ENCODE data around the gene ANK3. TPM values are rescaled to one million over a fixed set of nuclear protein-coding genes. Genes with fewer than 3 reads are reported as not detected.

ANK3 gene
- total and polyA plus RNA-seq, 2 experiments from 2014 or later, result 26.2 to 49.0 TPM

DNA sequence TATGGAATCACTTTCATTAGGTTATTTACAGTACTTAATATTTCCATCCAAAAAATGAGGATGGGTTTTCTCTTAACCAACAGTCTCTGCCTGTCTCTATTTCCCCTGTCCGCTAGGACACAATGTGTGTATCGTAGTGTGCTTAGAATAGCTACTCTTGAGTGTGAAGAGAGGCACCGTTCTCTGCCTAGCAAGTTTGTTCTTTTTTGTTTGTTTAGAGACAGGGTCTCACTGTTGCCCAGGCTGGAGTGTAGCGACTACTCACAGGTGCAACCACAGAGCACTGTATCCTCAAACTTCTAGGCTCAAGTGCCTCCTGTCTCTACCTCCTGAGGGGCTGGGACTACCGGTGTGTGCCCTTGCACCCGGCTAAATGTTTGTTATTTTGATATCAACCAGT is 121.9 kb downstream of the ANK3 start:
- 91% methylated on average over 6 of the region's 6 CpGs for WGBS (ENCODE audit: low lambda C conversion rate, missing lambda C conversion rate)
- no peaks in the 10 kb centered on the region for H3K9me3 ChIP-seq (ENCODE audit: low read depth)
- no peak for DNase-seq (ENCODE audit: low spot score)
- H3K4me1 ChIP-seq (ENCODE audit: insufficient read depth), result no peaks in the 10 kb centered on the region
- H3K9me2 ChIP-seq (replicated peaks; ENCODE audit: insufficient read depth), result no peaks in the 10 kb centered on the region
- H2AFZ ChIP-seq, result no peak overlapping the region
- no peak for TF ChIP-seq EZH2 (IDR thresholded peaks at IDR 0.05; ENCODE audit: borderline replicate concordance)
- TF ChIP-seq, protein P1, sequence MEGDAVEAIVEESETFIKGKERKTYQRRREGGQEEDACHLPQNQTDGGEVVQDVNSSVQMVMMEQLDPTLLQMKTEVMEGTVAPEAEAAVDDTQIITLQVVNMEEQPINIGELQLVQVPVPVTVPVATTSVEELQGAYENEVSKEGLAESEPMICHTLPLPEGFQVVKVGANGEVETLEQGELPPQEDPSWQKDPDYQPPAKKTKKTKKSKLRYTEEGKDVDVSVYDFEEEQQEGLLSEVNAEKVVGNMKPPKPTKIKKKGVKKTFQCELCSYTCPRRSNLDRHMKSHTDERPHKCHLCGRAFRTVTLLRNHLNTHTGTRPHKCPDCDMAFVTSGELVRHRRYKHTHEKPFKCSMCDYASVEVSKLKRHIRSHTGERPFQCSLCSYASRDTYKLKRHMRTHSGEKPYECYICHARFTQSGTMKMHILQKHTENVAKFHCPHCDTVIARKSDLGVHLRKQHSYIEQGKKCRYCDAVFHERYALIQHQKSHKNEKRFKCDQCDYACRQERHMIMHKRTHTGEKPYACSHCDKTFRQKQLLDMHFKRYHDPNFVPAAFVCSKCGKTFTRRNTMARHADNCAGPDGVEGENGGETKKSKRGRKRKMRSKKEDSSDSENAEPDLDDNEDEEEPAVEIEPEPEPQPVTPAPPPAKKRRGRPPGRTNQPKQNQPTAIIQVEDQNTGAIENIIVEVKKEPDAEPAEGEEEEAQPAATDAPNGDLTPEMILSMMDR (IDR thresholded peaks at IDR 0.05; ENCODE audit: poor library complexity), result no peak
- TF ChIP-seq EZH2phosphoT487 (IDR thresholded peaks at IDR 0.05; ENCODE audit: low read depth, severe bottlenecking, unreplicated experiment), result no peak
- no peaks in the 10 kb centered on the region for H3K79me2 ChIP-seq
- H3K4me2 ChIP-seq, result no peak overlapping the region
- no peaks in the 10 kb centered on the region for H3K36me3 ChIP-seq (replicated peaks; ENCODE audit: insufficient read depth, low read depth)
- no peaks in the 10 kb centered on the region for H3K27me3 ChIP-seq
- no peaks in the 10 kb centered on the region for H4K20me1 ChIP-seq (ENCODE audit: insufficient read depth, poor library complexity, severe bottlenecking)
- H3K27ac ChIP-seq, result no peak overlapping the region
- no peak overlapping the region for H3K4me3 ChIP-seq

DNA sequence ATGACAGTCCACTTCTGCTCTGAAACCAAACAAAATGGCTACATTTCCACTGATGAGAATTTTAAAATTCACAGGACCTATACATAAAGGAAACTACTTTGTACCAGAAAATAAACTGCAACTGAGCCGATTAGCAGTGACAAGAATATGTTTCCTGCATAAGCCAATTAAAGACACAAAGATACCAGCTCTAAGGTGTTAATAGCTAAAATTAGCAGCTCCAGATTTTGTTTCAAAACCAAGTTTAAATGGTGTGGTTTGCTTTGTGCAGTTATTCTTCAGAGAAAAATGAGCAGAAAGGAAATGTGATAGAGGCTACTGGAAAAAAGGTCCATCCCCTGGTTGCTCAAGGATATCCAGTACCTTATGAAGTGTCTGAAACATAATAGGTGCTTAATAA is 123.2 kb downstream of the ANK3 start:
- Histone ChIP-seq H3K27ac (no peak overlapping the region), H2AFZ (no peak overlapping the region), H4K20me1 (ENCODE audit: insufficient read depth, poor library complexity, severe bottlenecking) (no peaks in the 10 kb centered on the region), H3K4me3 (no peak overlapping the region), H3K4me2 (no peak overlapping the region), H3K27me3 (no peaks in the 10 kb centered on the region), H3K9me3 (ENCODE audit: low read depth) (no peaks in the 10 kb centered on the region), H3K36me3 (replicated peaks; ENCODE audit: insufficient read depth, low read depth) (no peaks in the 10 kb centered on the region), H3K79me2 (no peaks in the 10 kb centered on the region), H3K4me1 (ENCODE audit: insufficient read depth) (no peaks in the 10 kb centered on the region), H3K9me2 (replicated peaks; ENCODE audit: insufficient read depth) (no peaks in the 10 kb centered on the region)
- 80% methylated on average over 1 of the region's 1 CpG for WGBS (ENCODE audit: low lambda C conversion rate, missing lambda C conversion rate)
- TF ChIP-seq EZH2 (IDR thresholded peaks at IDR 0.05; ENCODE audit: borderline replicate concordance), result no peak
- TF ChIP-seq, protein P1 (IDR thresholded peaks at IDR 0.05; ENCODE audit: poor library complexity), result no peak
- no peak for TF ChIP-seq EZH2phosphoT487 (IDR thresholded peaks at IDR 0.05; ENCODE audit: low read depth, severe bottlenecking, unreplicated experiment)
- no peak for DNase-seq (ENCODE audit: low spot score)

DNA sequence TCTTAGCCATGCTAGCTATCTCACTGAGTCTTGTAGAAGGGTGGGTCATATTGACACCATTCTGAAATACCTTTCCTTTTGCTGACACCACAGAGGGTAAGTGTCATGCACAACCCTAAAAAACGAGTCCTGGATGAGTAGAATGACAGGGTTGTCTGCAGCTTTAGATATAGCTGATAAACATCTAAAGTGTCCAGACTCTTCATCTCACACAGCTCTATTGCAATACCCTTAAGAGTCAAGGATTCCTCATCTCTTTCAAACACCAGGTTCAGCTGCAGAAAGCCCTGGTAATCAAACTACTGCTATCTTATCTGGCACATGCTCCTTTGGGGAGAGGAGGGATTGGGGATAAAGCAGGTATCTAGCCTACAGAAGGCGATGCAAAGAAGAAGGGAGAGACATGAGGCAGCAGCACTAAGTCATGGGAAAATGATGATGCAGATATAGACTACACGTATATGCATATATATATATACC is 127.0 kb downstream of the ANK3 start:
- no peaks in the 10 kb centered on the region for H4K20me1 ChIP-seq (ENCODE audit: insufficient read depth, poor library complexity, severe bottlenecking)
- no peaks in the 10 kb centered on the region for H3K27me3 ChIP-seq
- no peak for DNase-seq (ENCODE audit: low spot score)
- TF ChIP-seq, protein P1 (IDR thresholded peaks at IDR 0.05; ENCODE audit: poor library complexity), result no peak
- TF ChIP-seq EZH2phosphoT487 (IDR thresholded peaks at IDR 0.05; ENCODE audit: low read depth, severe bottlenecking, unreplicated experiment) (no peak), EZH2 (IDR thresholded peaks at IDR 0.05; ENCODE audit: borderline replicate concordance) (no peak)
- H3K36me3 ChIP-seq (replicated peaks; ENCODE audit: insufficient read depth, low read depth), result no peaks in the 10 kb centered on the region
- no peak overlapping the region for H2AFZ ChIP-seq
- no peak overlapping the region for H3K4me3 ChIP-seq
- H3K27ac ChIP-seq, result no peak overlapping the region
- H3K4me1 ChIP-seq (ENCODE audit: insufficient read depth), result peaks cover 2% of the 10 kb centered on the region
- no peaks in the 10 kb centered on the region for H3K79me2 ChIP-seq
- 63% methylated on average over 3 of the region's 3 CpGs for WGBS (ENCODE audit: low lambda C conversion rate, missing lambda C conversion rate)
- H3K4me2 ChIP-seq, result no peak overlapping the region
- no peaks in the 10 kb centered on the region for H3K9me2 ChIP-seq (replicated peaks; ENCODE audit: insufficient read depth)
- H3K9me3 ChIP-seq (ENCODE audit: low read depth), result no peaks in the 10 kb centered on the region

DNA sequence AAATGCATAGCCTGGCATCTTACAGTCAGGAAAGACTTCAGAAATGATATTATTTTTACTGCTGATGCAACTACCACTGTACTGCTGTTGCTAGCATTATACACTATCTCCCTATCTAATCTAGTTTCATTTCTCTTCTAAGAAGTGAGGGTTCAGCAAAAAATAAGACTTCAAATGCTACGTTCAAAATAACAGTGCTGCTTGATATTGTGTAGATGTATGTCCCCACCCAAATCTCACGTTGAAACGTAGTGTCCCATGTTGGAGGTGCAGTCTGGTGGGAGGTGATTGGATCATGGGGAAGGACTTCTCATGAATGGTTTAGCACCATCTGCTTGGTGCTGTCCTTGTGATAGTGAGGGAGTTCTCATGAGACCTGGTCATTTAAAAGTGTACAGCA is 129.4 kb downstream of the ANK3 start:
- Histone ChIP-seq H4K20me1 (ENCODE audit: insufficient read depth, poor library complexity, severe bottlenecking) (no peaks in the 10 kb centered on the region), H3K9me2 (replicated peaks; ENCODE audit: insufficient read depth) (no peaks in the 10 kb centered on the region), H3K36me3 (replicated peaks; ENCODE audit: insufficient read depth, low read depth) (no peaks in the 10 kb centered on the region), H3K4me3 (no peak overlapping the region), H3K27ac (no peak overlapping the region), H2AFZ (no peak overlapping the region), H3K9me3 (ENCODE audit: low read depth) (no peaks in the 10 kb centered on the region), H3K4me1 (ENCODE audit: insufficient read depth) (peaks cover 4% of the 10 kb centered on the region), H3K4me2 (no peak overlapping the region), H3K27me3 (no peaks in the 10 kb centered on the region), H3K79me2 (no peaks in the 10 kb centered on the region)
- WGBS (ENCODE audit: low lambda C conversion rate, missing lambda C conversion rate), result 91% methylated on average over 3 of the region's 3 CpGs
- DNase-seq (ENCODE audit: low spot score), result no peak
- TF ChIP-seq EZH2phosphoT487 (IDR thresholded peaks at IDR 0.05; ENCODE audit: low read depth, severe bottlenecking, unreplicated experiment) (no peak), EZH2 (IDR thresholded peaks at IDR 0.05; ENCODE audit: borderline replicate concordance) (no peak)
- TF ChIP-seq, protein P1 (IDR thresholded peaks at IDR 0.05; ENCODE audit: poor library complexity), result no peak
